Esophagus squamous epithelium (tissue), 4 donors: ENCODE results near the gene ETV6.

ENCODE experiments used
- CTCF ChIP-seq, 6 experiments: fragments of 450-650 bp in 4 of 6; fragments of 200-600 bp in 2 of 6; sonication (generic) in 2 of 6; IDR thresholded peaks; one replicate each; pipeline ENCODE4 v1.5.1; 2016 to 2019; ENCODE audit warnings: antibody characterized with exemption in 6 of 6, mild to moderate bottlenecking in 4 of 6, moderate library complexity in 4 of 6
- POLR2A ChIP-seq, 4 donors: fragments of 450-650 bp; IDR thresholded peaks; one replicate each; pipeline ENCODE4 v1.6.1; 2017; ENCODE audit warnings: antibody characterized with exemption in 4 of 4, mild to moderate bottlenecking in 4 of 4, moderate library complexity in 3 of 4

GRCh38 chr12:11808931-11809330 is 159.5 kb downstream of the ETV6 start:
- TF ChIP-seq POLR2A (IDR thresholded peaks at IDR 0.05): no peak
- no peak for TF ChIP-seq CTCF (IDR thresholded peaks at IDR 0.05)
